Heart right ventricle (tissue), 16 donors: ENCODE data around the gene ZNF616. TPM values are rescaled to one million over a fixed set of nuclear protein-coding genes. Genes with fewer than 3 reads are reported as not detected.

Experiments used
- ATAC-seq, 8 donors: fragments of 200-7000 bp; cut with Tn5 transposase; one replicate each; pipeline ENCODE4 v1.9.1; 2020; ENCODE audit warnings: mild to moderate bottlenecking in 8 of 8, moderate library complexity in 8 of 8, moderate number of reproducible peaks in 1 of 8
- DNase-seq, 2 donors: peaks; one replicate each; pipeline ENCODE4 v3.0.0-alpha.2; 2020
- H3K27ac ChIP-seq, 10 donors: fragments of 200-600 bp; sonication (generic) in 2 of 10; one replicate each; pipeline versions ENCODE4 v1.5.0 to v1.8.0; 2020 to 2022; ENCODE audit warnings: mild to moderate bottlenecking in 3 of 10
- H3K27me3 ChIP-seq, 7 donors: fragments of 200-600 bp; one replicate each; pipeline ENCODE4 v1.8.0; 2021 to 2022; ENCODE audit warnings: mild to moderate bottlenecking in 2 of 7
- H3K36me3 ChIP-seq, 9 donors: fragments of 200-600 bp; sonication (generic) in 1 of 9; one replicate each; pipeline versions ENCODE4 v1.5.0 to v1.8.0; 2020 to 2022; ENCODE audit warnings: mild to moderate bottlenecking in 2 of 9
- H3K4me1 ChIP-seq, 9 donors: fragments of 200-600 bp; sonication (generic) in 1 of 9; one replicate each; pipeline versions ENCODE4 v1.5.0 to v1.8.0; 2020 to 2022; ENCODE audit warnings: mild to moderate bottlenecking in 4 of 9
- H3K4me3 ChIP-seq, 10 donors: fragments of 200-600 bp; sonication (generic) in 2 of 10; one replicate each; pipeline versions ENCODE4 v1.5.0 to v1.8.0; 2020 to 2022; ENCODE audit warnings: mild to moderate bottlenecking in 7 of 10, moderate library complexity in 2 of 10
- H3K9me3 ChIP-seq, 11 donors: fragments of 200-600 bp in 10 of 11; sonication (generic) in 2 of 11; one replicate each; pipeline versions ENCODE4 v1.5.0 to v1.8.0; 2013 to 2022; ENCODE audit warnings: mild to moderate bottlenecking in 2 of 11, control low read depth in 1 of 11, moderate library complexity in 1 of 11
- WGBS, 2 donors: extraction: QIAGEN DNeasy Blood & Tissue Kit; methylation state at CpG; one replicate each; pipeline ENCODE4 v1.1.7; 2013; ENCODE audit warnings: inconsistent platforms in 1 of 2; 5-methylcytosine and 5-hydroxymethylcytosine counted together
- intact Hi-C, 10 donors: fragments of 100-400 bp; cut with DNase I; formaldehyde crosslinking; loops; one replicate each; pipeline versions ENCODE4 v1.11.1 to v1.14.2; 2022
- long read RNA-seq, 3 donors: library from polyadenylated mRNA; unstranded; transcript quantifications; one replicate each; pipeline ENCODE4 v2.0.0, GENCODE V29; 2020 to 2021
- polyA plus RNA-seq, 2 donors: library from polyadenylated mRNA; stranded (reverse); fragments of 200-250 nt; gene quantifications; one replicate each; pipeline ENCODE4 v1.2.3, GENCODE V29; 2013
- total RNA-seq, 10 donors: library from RNA; stranded (reverse); fragmentation: NEBNext Ultra II Directional in 3 of 10; extraction: Animal tissue kit (Norgen Biotek cat#: 25700) in 3 of 10; gene quantifications; one replicate each; pipeline versions ENCODE4 v1.2.1 to v1.2.4, GENCODE V29; 2021 to 2023
- TF ChIP-seq, protein P1 (sequence below), 9 donors: fragments of 200-600 bp; sonication (generic) in 2 of 9; IDR thresholded peaks; one replicate each; pipeline versions ENCODE4 v1.5.0 to v1.8.0; 2021 to 2022; ENCODE audit warnings: antibody characterized with exemption in 9 of 9, mild to moderate bottlenecking in 5 of 9, moderate library complexity in 1 of 9
- donor health status: Arrhythmogenic right ventricular cardiomyopathy.
- donor health status: ischemic (EF 13 %, LVEDD 7.1; RV severe dilation, severe dysfunction).
- donor health status: healthy with polysubstance abuse.
- donor health status: DM: no; HTN: yes; CAD: no.
- donor health status: DM: no; HTN: no; CAD: no.
- donor health status: ischemic (EF 25% LVEDD 6.9; RV normal size, moderate dysfunction).
- donor health status: ischemic (EF 25% LVEDD 5.7; RV mildly dilated, moderate dysfunction).
- donor health status: healthy.
- donor health status: DM: yes; HTN: yes; CAD: no.
- donor health status: Ischemic cardiomyopathy.
- donor health status: ischemic (EF 35%, LVEDD 5.7; RV mildly dilated, moderate dysfunction).
- donor health status: nonischemic (EF 11% LVEDD 7.7; RV severe dilation, severe dysfunction).
- donor health status: DM: yes; HTN: yes; CAD: no.
- donor health status: PGD.
- donor health status: ischemic (EF 29% LVEDD 5.4; RV normal size, mild dysfunction).
- donor health status: nonischemic (EF 23%, LVEDD 6.1; RV moderate dilation, normal function).

The ZNF616 gene
- total RNA-seq (1 to 10 TPM; 4.9 to 8.0 (median 6.5) TPM), polyA plus RNA-seq (1 to 10 TPM; 1.6 to 2.2 TPM)
- long read RNA-seq, donor 1, partial matches to known transcripts, result 0 of 2 reads
- long read RNA-seq, donor 1, other reads (novel, unspliced or antisense), result 0 of 2 reads
- long read RNA-seq, donor 2, full-length matches to known transcripts, result 2 of 2 reads
- long read RNA-seq, donor 2, partial matches to known transcripts, result 0 of 2 reads
- long read RNA-seq, donor 2, other reads (novel, unspliced or antisense), result 0 of 2 reads
- long read RNA-seq, donor 3, full-length matches to known transcripts, result 8 of 9 reads
- long read RNA-seq, donor 3, partial matches to known transcripts, result 1 of 9 reads
- long read RNA-seq, donor 3, other reads (novel, unspliced or antisense), result 0 of 9 reads

DNA sequence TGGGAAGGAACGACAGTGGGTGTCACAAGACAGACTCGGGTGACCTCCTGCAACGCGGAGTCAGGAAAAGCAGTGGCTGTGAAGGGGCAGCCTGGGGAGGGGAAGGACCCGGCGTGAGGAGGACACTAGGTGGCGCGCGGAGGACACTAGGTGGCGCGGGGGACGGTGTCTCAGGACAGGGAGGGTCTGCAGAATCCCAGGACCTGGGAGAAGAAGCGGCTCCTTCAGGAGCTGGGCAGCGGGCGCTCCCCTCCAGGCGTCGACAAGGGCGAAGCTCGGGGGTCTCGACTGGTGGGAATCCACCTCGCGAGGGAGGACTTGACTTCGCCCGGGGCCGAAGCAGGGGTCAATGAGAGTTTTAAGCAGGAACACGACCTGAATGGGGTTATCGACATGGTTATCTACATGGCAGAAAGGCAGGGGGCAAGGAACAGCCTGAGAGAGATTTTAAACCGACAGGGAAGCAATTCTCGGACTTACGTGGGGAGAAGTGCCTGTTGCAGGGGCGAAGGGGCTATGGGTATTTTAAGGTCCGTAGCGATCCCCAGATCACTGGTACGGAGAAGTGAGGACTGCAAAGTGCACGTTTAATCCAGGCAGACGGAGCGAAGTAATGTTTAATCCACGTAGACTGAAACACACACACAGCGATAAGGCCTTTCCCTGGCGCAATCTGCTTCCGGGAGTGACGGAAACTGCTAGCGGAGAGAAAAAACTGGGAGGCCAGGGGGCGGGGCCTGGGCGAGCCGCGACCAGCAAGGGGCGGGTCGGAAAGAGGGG lies at the start of gene ZNF616:
Gene ZNF616 (minus strand): TSS at position 687 of the 780 bp plus-strand sequence. CDS start 9,426 bp downstream, outside the sequence.
- H3K4me3 ChIP-seq, result peak within 1 kb of the TSS; percentile 61 to 94 (median 80)
- peaks cover 0 to 45% (median 0%) of the 10 kb centered on the region in 11 donors for H3K9me3 ChIP-seq
- peak within 1 kb of the TSS; percentile 42 to 96 (median 92) for H3K27ac ChIP-seq
- H3K27me3 ChIP-seq, result no peaks in the 10 kb centered on the region
- peaks cover 2 to 24% (median 18%) of the 10 kb centered on the region in 9 donors for H3K4me1 ChIP-seq
- ATAC-seq (peak; percentile 93 to 100 (median 98)), DNase-seq (peak; percentile 89 to 98)
- TF ChIP-seq, protein P1, sequence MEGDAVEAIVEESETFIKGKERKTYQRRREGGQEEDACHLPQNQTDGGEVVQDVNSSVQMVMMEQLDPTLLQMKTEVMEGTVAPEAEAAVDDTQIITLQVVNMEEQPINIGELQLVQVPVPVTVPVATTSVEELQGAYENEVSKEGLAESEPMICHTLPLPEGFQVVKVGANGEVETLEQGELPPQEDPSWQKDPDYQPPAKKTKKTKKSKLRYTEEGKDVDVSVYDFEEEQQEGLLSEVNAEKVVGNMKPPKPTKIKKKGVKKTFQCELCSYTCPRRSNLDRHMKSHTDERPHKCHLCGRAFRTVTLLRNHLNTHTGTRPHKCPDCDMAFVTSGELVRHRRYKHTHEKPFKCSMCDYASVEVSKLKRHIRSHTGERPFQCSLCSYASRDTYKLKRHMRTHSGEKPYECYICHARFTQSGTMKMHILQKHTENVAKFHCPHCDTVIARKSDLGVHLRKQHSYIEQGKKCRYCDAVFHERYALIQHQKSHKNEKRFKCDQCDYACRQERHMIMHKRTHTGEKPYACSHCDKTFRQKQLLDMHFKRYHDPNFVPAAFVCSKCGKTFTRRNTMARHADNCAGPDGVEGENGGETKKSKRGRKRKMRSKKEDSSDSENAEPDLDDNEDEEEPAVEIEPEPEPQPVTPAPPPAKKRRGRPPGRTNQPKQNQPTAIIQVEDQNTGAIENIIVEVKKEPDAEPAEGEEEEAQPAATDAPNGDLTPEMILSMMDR (IDR thresholded peaks at IDR 0.05), result peak; percentile 62 to 95 (median 80)
- no peaks in the 10 kb centered on the region for H3K36me3 ChIP-seq
- WGBS, 2 donors, result 0 to 1% methylated on average over 49 of the region's 49 CpGs
- intact Hi-C loops, result loop anchor here (1.0 to 10.0 kb wide), 11 partner anchors 31 to 101 kb away; partner anchors contain the start of genes PPP2R1A (in 3 of the 10) and ZNF836 (in 2 of the 10)

DNA sequence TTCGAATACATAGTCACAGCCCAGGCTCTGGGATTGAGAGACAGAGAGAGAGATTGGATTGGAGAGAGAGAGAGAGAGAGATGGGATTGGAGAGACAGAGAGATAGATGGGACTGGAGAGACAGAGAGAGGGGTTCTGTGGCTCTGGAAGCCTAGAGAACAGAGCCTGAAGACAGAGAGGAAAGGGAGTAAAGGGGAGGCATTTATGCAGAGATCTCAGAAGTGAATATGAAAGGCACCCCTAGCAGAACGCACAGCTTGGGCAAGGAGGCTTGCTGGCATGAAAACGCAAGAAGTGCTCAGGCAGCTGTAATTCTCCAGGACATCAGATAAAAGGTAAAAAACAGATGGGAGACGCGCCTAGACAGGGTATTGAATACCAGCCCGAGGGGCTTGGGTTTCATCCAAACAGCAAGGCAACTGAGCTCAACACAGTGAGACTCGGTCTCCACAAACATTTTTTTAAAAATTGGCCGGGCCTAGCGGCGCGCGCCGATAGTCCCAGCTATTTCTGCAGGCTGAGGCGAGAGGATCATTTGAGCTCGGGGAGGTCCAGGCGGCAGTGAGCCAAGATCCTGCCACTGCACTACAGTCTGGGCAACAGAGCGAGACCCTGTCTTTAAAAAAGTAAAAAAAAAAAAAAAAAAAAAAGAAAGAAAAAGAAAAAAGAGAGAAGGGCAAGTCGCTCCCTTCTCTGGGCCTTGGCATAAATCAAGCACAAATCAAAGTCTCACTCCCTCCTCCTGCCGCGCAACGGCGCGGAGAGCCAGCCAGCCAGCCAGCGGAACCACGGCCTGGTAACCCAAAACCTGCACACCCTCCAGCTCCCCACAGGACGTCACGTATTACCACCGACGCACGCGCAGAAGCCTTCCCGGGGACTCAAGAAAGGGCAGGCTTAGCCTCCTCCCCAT lies 49.3 kb upstream of the ZNF616 start:
- H3K4me1 ChIP-seq, result peaks cover 26 to 46% (median 42%) of the 10 kb centered on the region in 9 donors
- DNase-seq, result peak in 1 of 2 donors; percentile 99
- peak overlapping the region; percentile 37 to 94 (median 57) for H3K4me3 ChIP-seq
- 2% methylated on average over 32 of the region's 32 CpGs for WGBS, 2 donors
- no peaks in the 10 kb centered on the region for H3K27me3 ChIP-seq
- intact Hi-C loops, result loop anchor here in 3 of 10 donors (1.0 to 5.0 kb wide), 2 partner anchors 47 to 49 kb away; no protein-coding TSS in a partner anchor
- TF ChIP-seq, protein P1 (IDR thresholded peaks at IDR 0.05), result peak in 2 of 9 donors; percentile 14 to 27
- peaks cover 0 to 19% (median 0%) of the 10 kb centered on the region in 9 donors for H3K36me3 ChIP-seq
- H3K27ac ChIP-seq, result peak overlapping the region; percentile 85 to 100 (median 92)
- H3K9me3 ChIP-seq, result no peaks in the 10 kb centered on the region
- ATAC-seq, result peak; percentile 9 to 39 (median 20)

DNA sequence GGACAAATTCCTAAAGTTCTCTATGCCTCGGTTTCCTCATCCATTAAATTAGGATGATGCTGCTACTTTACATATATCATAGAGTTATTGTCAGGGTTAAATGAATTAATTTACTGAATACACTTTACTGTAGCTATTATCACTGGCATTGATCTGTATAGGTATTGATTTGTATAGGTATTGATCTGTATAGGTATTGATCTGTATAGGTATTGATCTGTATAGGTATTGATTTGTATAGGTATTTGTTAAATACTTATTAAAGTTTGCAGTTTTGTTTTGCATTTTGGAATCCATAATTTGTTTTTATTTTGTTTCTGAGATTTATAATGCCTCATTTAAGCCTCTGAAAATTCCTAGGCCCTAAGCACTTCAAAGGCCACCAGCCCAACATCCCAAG lies 47.7 kb upstream of the ZNF616 start:
- no peak for ATAC-seq
- Histone ChIP-seq H3K4me1 (peaks cover 14 to 30% (median 27%) of the 10 kb centered on the region in 9 donors), H3K9me3 (no peaks in the 10 kb centered on the region), H3K36me3 (peaks cover 0 to 2% (median 0%) of the 10 kb centered on the region in 9 donors), H3K27ac (no peak overlapping the region), H3K4me3 (no peak overlapping the region), H3K27me3 (no peaks in the 10 kb centered on the region)
- DNase-seq, result no peak
- 97 to 100% methylated on average over 1 of the region's 1 CpG for WGBS, 2 donors
- intact Hi-C loops, result loop anchor here in 2 of 10 donors (5.0 kb wide), 1 partner anchor 45 kb away; no protein-coding TSS in a partner anchor
- TF ChIP-seq, protein P1 (IDR thresholded peaks at IDR 0.05), result no peak
